ENCODE measurements around the gene SOCS4.
A peak's percentile ranks its signal among the peaks of the same experiment; 100 is the strongest.

SOCS4 gene

GRCh38 chr14:55085060-55085660, 58.1 kb downstream of the SOCS4 start:
- no peak for DNase-seq (ENCODE audit: low read depth in 3 of 3)

GRCh38 chr14:55086938-55087337, 59.9 kb downstream of the SOCS4 start:
- DNase-seq (ENCODE audit: low read depth in 3 of 3), result no peak

GRCh38 chr14:55088356-55088755, 61.3 kb downstream of the SOCS4 start:
- DNase-seq (ENCODE audit: low read depth in 3 of 3), result no peak

- no peak for DNase-seq (ENCODE audit: low read depth in 3 of 3)
Measured at GRCh38 chr14:55092341-55092740, 65.3 kb downstream of the SOCS4 start.

GRCh38 chr14:55094292-55095157, 67.5 kb downstream of the SOCS4 start:
- DNase-seq (ENCODE audit: low read depth in 3 of 3), result no peak

GRCh38 chr14:55097881-55098560, 71.0 kb downstream of the SOCS4 start:
- peak in 2 of 3 donors; percentile 36 to 42 for DNase-seq (ENCODE audit: low read depth in 3 of 3)

- no peak for DNase-seq (ENCODE audit: low read depth in 3 of 3)
Measured at GRCh38 chr14:55098561-55098898, 71.5 kb downstream of the SOCS4 start.

Measured in stimulated activated CD4-positive, alpha-beta T cell treated with anti-CD3 and anti-CD28 coated beads, TNF-alpha, amount 100 ng/mL, for 48 hours (primary cell).